Urothelium cell line (cell line): Measurements from ENCODE around the gene SLC9C1.
"Not testable (repeated sequence)": the region's sequence is repeated elsewhere in the genome, so short reads cannot be mapped to it uniquely, and the experiment has no call there.

ENCODE experiments used
- DNase-seq: peaks from one replicate; pipeline ENCODE4 v3.0.0; 2011; ENCODE audit warnings: low spot score, mixed read lengths
- FAIRE-seq: peaks from 2 replicates; lab custom pipeline; 2011; peaks lifted over from hg19 to GRCh38; lab: Jason Lieb, UNC

Gene SLC9C1

DNA sequence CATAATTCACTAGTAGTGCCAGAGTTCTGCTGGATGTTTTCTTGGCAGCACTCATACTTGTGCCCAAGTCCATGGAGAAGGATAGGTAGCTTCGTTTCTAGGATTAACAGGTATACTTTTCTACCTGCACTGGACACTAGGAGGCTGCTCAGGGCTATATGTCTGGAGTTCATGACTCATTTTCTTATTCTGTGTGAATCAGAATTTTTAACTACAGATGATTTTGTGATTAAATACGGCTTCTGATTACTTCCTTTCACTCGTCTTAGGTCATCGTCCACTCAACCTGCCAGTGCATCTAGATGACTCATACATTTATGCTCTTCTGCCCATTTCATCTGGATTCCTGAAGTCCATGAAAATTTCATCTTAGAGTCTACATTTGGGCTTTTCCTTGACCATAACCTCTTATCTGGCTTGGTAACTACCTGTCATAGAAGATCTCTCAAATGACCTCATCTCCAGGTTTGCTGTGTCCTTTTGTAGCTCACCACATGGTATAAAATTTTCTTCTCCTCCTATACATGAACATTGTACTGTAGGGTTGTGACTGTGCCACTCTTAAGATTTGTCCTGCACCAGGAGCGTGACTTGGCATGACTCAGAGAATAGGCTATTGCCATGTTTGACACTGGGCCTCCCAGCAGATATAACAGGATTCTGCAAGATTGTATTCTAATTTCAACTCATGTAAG, 94.2 kb downstream of the SLC9C1 start:
- peak; percentile 11 for DNase-seq
- FAIRE-seq, result peak; percentile 69

DNA sequence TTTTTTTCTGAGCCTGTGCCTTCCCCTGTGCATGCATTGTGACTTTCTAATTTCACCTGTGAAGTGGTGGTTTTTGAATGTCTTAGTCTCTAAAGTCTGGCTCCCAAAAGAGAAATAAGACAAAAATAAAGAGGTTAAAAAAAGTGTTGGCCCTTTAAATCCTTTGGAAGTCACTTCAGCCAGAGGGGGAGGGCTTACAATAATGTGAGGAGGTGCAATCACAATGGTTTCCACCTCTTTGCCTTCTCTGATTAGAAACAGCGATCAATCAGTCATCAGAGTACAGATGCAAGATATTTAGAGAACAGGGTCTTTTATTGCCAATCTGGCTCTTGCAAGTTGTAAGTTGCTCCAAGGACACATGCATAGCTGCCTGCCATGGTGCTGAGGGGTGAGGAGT, 96.9 kb downstream of the SLC9C1 start:
- FAIRE-seq, result no peak
- no peak for DNase-seq

DNA sequence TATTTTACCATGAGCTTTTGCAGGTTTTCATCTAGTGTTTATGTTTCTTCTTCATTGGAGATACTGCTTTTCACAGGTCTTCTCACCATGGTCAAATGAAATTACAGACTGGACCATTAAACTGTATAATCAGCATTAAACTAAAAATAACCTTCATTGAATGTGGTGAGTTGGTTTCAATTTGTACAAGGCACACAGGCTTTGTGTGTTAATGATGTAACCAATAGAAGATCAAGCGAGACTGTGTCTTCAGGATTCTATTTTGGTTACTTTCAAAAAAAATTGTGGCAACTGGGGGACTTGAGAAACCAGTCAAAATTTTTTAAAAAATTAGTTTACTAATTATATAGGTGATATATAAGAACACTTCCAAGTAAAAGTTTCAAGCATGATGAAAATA, 106.7 kb downstream of the SLC9C1 start:
- FAIRE-seq, result no peak
- no peak for DNase-seq

DNA sequence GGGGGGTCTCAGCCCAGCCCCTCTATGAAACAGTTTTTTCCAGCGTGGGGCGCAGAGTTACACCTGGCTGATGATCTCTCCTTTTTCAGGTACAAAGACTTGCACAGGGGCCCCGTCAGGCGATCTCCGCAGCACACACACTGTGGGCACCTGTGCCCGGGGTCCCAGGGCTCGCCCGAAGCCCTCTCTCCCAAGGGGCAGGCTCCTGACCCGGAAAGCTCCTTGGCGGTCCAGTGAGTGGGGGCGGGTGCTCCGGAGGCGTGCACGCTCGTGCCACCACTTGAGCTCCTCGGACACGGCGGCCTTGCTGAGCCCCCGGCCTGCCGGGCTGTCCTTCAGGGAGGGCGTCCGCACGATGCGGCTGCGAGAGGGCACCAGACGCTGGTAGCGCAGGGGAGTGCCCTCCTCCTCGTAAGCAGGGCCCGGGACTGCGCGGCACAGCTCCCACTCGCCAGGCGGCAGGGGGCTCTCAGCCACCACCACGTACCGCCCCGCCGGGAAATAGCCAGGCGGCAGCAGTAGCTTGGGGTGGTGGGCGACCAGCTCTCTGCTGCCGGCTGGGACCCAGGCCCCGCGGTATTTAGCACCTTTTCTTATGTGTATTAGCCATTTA, 108.5 kb downstream of the SLC9C1 start:
- not testable (repeated sequence) for DNase-seq, FAIRE-seq

DNA sequence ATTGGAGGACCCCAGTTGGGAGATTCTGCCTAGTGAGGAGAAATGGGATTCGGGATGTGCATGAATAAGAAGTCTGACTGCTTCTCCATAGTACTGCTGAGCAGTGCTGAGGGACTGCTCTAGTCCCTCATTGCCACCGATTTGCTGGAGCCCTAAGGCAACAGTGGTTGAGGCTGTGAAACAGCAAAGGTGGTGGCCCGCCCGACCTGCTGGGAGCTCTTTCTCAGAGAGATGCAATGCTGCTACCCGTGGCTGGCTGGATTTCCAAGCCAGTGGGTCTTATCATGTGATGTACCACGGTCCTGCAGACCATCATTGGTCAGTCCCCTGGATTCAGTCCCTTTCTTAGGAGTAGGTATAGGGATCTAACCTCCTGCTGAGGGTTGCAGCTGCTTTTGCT, 118.4 kb downstream of the SLC9C1 start:
- DNase-seq, result no peak
- FAIRE-seq, result no peak

DNA sequence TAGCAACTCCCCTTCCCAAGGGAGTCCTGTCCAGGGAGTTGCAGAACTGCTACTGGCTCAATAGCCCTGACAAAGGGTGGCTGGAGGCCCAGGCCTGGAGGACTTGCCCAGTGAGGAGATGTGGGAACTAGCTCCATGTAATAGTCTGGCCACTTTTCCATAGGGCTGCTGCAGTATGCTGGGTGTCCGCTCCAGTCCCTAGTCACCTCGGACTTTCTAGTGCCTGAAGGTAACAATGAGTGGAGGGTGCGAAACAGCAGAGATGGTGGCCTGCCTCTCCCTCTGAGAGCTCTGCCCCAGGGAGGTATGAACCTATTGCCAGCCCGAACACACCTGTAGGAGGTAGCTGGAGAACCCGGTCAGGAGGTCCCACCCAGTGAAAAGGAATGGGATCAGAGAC, 119.0 kb downstream of the SLC9C1 start:
- DNase-seq (no peak), FAIRE-seq (no peak)

DNA sequence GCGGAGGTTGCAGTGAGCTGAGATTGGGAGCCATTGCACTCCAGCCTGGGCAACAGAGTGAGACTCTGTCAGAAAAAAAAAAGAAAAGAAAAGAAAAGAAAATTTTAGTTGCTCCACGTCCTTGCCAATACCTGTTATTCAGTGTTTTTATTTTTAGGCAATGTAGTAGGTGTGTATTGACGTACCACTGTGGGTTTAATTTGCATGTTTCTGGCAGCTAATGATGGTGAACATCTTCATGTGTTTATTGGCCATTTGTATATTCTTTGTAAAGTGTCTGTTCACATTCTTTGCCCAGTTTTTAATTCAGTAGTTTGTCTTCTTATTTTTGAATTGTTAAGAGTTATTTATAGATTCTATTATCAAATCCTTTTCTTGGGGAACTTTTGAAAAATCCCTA, 122.9 kb downstream of the SLC9C1 start:
- DNase-seq, result no peak
- no peak for FAIRE-seq

DNA sequence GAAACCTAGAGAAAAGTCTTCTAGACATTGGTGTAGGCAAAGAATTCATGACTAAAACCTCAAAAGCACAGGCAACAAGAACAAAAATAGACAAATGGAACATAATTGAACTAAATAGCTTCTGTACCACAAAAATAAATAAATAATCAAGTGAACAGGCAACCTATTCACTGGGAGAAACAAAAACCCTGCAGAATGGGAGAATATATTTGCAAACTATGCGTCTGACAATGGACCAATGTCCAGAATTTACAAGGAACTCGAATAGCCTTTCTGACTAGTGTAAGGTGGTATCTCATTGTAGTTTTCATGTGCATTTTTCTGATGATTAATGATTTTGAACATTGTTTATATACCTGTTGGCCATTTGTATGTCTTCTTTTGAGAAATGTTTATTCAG, 124.0 kb downstream of the SLC9C1 start:
- FAIRE-seq, result no peak

DNA sequence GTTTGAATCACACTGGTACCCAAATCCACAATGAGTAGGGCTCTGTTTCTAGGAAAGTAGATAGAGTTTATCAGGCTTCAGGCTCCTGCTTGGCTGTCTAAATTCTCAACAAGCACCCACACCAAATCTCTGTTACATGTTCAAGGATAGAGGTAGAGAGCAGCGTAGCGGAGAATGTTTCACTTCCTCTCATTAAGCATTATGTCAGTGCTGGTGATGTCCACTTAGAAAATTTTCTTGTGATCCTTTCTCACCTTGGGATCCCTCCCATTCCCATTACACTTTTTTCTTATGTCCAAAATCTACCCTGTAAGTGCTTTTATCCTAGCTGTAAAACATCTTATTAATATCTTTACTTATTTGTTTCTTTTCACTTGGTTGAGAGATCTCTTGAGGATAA, 126.3 kb downstream of the SLC9C1 start:
- FAIRE-seq (no peak), DNase-seq (no peak)

More for the DNA sequence above, 124.0 kb downstream of the SLC9C1 start:
- no peak for DNase-seq

DNA sequence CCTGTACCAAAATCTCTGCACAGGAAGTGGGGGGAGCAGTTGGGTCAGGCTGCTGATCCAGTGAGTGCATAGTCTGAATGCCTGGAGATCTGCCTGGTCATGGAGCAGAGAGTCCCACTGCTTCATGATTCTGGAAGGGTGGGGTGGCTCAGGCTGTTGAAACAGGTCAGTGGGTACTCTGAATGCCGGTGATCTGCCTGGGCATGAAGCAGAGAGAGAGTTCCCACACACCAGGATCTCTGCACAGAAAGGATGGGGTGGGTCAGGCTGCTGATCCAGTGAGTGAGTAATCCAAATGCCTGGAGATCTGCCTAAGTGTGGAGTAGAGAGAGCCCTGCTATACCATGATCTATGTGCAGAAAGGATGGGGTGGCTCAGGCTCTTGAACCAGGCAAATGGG, 144.9 kb downstream of the SLC9C1 start:
- no peak for FAIRE-seq

DNA sequence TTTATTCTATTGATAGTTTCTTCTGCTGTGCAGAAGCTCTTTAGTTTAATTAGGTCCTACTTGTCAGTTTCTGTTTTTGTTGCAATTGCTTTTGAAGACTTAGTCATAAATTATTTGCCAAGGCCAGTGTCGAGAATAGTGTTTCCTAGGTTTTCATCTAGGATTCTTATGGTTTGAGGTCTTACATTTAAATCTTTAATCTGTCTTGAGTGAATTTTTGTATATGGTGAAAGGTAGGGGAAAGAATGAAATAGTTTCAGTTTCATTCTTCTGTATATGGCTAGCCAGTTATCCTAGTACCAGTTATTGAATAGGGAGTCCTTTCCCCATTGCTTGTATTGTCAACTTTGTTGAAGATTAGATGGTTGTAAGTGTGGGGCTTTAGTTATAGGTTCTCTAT, 150.3 kb downstream of the SLC9C1 start:
- DNase-seq (no peak), FAIRE-seq (no peak)

More for the DNA sequence above, 144.9 kb downstream of the SLC9C1 start:
- DNase-seq, result no peak

DNA sequence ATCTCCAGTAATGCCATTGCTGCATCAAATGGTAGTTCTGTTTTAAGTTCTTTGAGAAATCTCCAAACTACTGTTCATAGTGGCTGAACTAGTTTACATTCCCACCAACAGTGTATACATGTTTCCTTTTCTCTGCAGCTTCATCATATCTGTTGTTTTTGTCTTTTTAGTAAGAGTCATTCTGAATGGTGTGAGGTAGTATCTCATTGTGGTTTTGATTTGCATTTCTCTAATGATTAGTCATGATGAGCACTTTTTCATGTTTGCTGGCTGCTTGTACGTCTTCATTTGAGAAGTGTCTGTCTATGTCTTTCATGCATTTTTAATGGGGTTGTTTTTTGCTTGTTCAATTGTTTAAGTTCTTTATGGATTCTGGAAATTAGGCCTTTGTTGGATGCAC, 150.8 kb downstream of the SLC9C1 start:
- FAIRE-seq (no peak), DNase-seq (no peak)

DNA sequence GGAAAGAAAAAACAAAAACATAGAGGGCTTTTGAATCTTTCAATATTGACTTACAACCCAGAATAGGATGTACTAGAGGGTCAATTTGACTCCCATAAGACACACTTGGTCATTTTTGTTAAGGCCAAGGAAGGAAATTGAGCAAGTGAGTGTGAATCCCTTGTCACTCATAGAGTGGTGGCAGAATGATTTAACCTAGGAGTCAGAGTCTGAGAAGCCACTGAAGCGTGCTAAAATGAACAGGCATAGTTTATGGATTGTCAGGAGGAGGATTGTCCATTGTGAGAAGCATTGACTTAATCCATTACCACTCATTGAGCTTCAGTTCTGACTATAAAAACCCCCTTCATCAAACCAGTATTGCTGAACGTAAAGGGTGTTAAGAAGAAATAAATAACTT, 152.7 kb downstream of the SLC9C1 start:
- no peak for FAIRE-seq
- no peak for DNase-seq

DNA sequence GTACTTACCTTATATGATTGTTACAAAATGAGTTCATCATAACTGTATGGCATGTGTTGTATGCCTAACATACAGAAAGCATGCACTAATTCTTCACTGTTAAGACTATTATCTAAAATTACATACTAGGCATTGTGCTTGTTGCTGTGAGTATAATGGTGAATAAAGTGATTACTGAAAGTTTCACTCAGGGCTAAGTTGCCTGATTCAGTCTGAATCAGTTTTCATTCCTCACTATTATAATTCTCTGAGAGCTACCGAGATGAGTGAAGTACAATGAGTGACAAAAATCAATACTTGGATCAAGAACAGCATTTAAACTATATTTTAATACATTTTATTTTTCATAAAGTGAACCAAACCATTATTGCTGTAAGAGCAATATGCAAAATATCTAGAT, 153.4 kb downstream of the SLC9C1 start:
- DNase-seq (no peak), FAIRE-seq (no peak)

DNA sequence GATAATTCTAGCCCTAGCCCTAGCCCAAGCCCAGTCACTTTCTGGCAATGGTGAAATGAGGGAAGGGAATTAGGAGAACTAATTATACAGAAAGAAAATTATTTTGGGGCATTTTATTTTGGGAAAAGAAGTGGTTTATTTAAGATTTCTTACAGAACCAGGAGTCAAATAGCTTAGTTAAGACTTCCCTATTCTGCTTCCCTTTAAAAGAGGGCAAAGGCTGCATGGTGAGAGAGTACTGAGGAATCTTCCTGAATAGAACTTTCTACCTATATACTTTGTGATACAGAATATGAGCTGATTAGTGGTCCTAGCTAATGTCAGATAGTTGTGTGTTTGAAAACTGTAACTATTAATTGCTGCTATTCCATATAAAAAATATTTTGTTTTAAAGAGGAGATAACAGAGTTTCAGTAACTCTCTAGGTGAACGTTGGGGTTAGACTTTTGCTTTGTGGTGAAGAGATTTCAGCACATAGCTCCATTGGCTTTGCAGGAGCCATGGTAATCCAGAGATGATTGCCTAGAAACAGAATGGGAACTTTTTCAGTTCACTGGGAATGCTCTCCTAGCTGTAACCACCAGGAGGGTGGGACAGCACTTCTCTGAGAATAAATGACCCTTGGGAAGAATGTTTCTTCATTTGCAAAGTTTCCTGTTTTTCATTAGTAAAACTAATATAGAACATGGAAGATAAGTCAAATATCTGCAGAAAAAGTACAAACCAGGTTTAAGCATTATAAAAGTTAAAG, 155.6 kb downstream of the SLC9C1 start:
- no peak for FAIRE-seq
- DNase-seq, result no peak

DNA sequence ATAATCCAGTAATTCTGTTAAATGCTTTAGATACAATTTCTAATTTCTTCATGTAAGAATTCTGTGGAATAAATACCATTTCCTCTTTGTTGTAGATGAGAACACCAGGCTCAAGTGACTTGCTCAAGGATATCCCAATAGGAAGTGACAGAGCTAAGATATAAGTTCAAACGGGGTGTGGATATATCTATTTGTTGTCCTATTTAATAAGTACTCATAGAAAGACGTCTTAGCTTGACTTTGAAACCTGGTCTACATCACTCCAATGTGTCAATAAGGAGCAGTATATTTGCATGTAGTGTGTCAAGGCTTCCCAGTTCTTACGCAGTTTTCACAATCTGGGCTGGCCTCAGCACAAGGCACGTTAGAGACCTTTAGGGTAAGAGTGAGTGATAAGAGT, 156.2 kb downstream of the SLC9C1 start:
- DNase-seq, result no peak
- no peak for FAIRE-seq

DNA sequence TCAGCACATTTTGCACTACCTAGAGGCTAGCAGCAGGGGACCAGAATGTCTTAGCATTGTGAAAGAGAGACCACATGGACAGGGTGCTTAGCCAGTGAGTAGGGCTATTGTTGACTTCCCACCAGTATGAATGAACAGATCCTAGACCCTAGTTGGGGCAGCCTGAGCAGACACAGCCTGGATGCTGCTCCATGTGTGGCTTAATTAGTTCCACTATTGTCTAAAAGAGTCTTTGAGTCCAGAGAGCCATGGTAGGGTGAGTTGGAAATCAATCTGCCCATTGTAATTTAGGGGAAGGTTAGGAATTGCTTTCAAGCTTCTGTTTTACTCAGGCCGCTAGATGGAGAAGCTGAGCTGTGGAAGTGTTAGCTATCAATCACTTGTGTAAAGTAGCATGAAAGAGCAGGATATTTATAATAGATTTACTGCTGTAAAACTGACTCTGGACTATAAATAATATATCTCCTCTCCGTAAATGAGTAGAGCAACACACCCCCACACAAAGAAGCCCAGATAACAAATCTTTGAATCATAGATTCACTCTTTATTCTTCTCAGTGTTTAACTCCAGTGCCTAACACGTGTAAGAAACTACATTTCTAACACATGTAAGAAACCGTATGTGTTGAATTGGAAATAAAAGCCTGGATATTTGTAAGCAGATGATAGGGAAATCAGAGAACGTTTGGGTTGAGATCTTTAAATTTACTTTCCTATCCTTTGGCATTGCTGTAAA, 156.9 kb downstream of the SLC9C1 start:
- FAIRE-seq, result no peak
- DNase-seq, result peak; percentile 50

DNA sequence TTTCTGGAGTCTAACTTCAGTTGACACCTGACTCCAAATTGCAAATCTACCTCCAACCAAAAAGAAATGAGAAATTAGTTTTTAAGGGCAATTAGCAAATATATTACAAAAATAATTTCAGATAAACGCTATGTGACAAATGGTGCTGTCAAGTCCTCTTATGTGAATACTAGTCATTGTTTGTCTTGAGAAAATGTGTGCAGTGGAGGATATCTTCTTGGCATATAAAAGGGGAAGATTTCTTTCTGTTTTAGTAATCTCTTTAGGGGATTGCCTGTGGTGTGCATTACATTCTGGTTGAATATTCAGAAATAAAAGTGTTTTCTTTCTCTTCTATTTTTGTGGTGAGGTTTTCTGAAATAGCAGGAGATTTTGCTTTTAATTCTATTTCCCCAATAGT, 158.0 kb downstream of the SLC9C1 start:
- FAIRE-seq, result no peak
- DNase-seq, result no peak

DNA sequence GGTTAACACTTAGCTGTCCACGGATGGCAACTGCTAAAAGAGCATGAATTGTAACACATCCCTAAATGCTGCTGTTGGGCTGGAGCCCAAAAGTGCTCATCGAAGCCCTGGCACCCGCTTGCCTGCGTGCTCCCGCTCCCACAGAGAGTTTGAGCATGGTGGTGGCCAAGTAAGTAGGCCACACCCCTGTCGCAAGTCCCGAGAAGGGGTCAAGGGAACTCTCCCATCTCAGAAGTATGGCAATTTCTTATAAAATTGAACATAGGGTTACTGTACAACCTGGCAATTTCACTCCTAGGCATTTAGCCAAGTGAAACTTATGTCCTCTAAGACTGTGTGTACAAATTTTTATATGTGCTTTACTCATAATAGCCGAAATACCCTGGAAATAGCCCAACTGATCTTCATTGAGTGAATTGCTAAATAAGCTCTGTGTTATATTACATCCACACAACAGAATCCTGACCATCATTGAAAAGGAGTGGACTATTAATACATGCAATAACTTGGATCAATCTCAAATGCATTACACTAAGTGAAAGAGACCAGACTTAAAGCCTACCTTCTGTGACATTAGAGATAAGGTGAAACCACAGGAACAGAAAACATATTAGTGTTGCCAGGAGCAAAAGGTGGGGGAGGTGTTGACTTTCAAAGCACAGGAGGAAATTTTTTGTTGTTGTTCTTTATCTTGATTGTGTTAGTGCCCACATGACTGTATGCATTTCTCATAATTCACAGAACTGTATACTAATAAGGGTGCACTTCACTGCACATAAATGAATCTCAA, 159.5 kb downstream of the SLC9C1 start:
- DNase-seq (no peak), FAIRE-seq (peak; percentile 23)

DNA sequence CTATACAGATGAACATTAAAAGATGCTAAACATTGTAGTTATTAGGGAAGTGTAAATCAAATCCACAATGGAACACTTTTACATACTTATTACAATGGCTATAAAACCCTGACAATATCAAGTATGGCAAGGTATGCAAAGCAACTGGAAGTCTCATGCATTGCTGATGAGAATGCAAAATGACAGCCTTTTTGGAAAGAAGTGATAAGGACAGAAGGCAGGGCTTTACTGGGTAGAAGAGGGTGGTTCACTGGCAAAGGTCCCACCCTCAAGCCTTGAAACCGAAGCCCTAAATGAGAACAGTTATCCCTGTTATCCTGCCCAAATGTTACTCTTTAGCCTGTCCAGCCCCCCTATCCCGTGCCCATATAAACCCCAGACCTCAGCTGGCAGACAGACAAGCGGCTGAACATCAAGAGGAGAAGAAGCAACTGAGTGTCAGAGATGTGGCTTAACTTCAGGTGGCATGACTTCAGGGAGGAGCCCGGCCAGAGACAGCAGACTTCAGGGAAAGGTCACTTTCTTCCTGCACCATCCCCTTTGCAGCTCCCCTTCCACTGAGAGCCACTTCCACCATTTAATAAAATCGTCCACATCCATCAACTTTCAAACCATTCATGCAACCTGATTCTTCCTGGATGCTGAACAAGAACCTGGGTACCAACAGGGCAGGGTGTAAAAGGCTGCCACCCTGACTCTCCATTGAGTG, 160.2 kb downstream of the SLC9C1 start:
- DNase-seq (no peak), FAIRE-seq (no peak)
